Endothelial cell (in vitro differentiated cells): Measurements from ENCODE around the gene ACOX2. TPM values are rescaled to one million over a fixed set of nuclear protein-coding genes. Genes with fewer than 3 reads are reported as not detected.

Experiments
- DNase-seq: peaks from one replicate; pipeline ENCODE4 v3.0.0; 2021; ENCODE audit warnings: low spot score
- H3K27ac Mint-ChIP-seq: one replicate; pipeline ENCODE4 v1.8.0; 2021; ENCODE audit warnings: mixed read lengths, inconsistent platforms; ENCODE audit not compliant: unreplicated experiment
- H3K27me3 Mint-ChIP-seq: one replicate; pipeline ENCODE4 v1.8.0; 2021; ENCODE audit warnings: mild to moderate bottlenecking, moderate library complexity, mixed read lengths, inconsistent platforms; ENCODE audit not compliant: unreplicated experiment
- H3K36me3 Mint-ChIP-seq: one replicate; pipeline ENCODE4 v1.8.0; 2021; ENCODE audit warnings: mild to moderate bottlenecking, low read depth, mixed read lengths, inconsistent platforms; ENCODE audit not compliant: unreplicated experiment
- H3K4me1 Mint-ChIP-seq: one replicate; pipeline ENCODE4 v1.8.0; 2021; ENCODE audit warnings: mild to moderate bottlenecking, mixed read lengths, inconsistent platforms; ENCODE audit not compliant: unreplicated experiment
- H3K4me3 Mint-ChIP-seq: one replicate; pipeline ENCODE4 v1.8.0; 2021; ENCODE audit warnings: mild to moderate bottlenecking, mixed read lengths, inconsistent platforms; ENCODE audit not compliant: unreplicated experiment
- H3K9me3 Mint-ChIP-seq: one replicate; pipeline ENCODE4 v1.8.0; 2021; ENCODE audit warnings: mixed read lengths, inconsistent platforms; ENCODE audit not compliant: unreplicated experiment
- CTCF ChIP-seq: fragments of 200-600 bp; sonication (generic); IDR thresholded peaks from one replicate; pipeline ENCODE4 v1.5.0; 2021; ENCODE audit warnings: antibody characterized with exemption; ENCODE audit not compliant: unreplicated experiment
- total RNA-seq: library from RNA; stranded (reverse); fragmentation: NEBNext Ultra II Directional; extraction: Animal tissue kit (Norgen Biotek cat#: 25700); gene quantifications from one replicate; pipeline ENCODE4 v1.2.1, GENCODE V29; 2021; ENCODE audit not compliant: unreplicated experiment

Gene ACOX2
- total RNA-seq, 1 donor from 2014 or later, result 1.1 TPM

- Mint-ChIP-seq H3K27me3 (peaks cover 1% of the 10 kb centered on the region), H3K27ac (no peak overlapping the region), H3K36me3 (no peaks in the 10 kb centered on the region), H3K4me3 (no peak overlapping the region), H3K4me1 (no peaks in the 10 kb centered on the region), H3K9me3 (no peaks in the 10 kb centered on the region)
- no peak for TF ChIP-seq CTCF
- no peak for DNase-seq
Measured at GRCh38 chr3:58508437-58508836, 28.6 kb downstream of the ACOX2 start.

- no peaks in the 10 kb centered on the region for H3K4me1 Mint-ChIP-seq
- no peak for DNase-seq
- no peak overlapping the region for H3K27ac Mint-ChIP-seq
- H3K9me3 Mint-ChIP-seq, result no peaks in the 10 kb centered on the region
- no peak overlapping the region for H3K4me3 Mint-ChIP-seq
- no peak for TF ChIP-seq CTCF
- no peaks in the 10 kb centered on the region for H3K36me3 Mint-ChIP-seq
- H3K27me3 Mint-ChIP-seq, result peaks cover 1% of the 10 kb centered on the region
Measured at GRCh38 chr3:58507356-58508078, 29.5 kb downstream of the ACOX2 start.

GRCh38 chr3:58502872-58503271 lies 34.1 kb downstream of the ACOX2 start:
- Mint-ChIP-seq H3K36me3 (peaks cover 6% of the 10 kb centered on the region), H3K4me1 (no peaks in the 10 kb centered on the region), H3K27ac (no peak overlapping the region), H3K27me3 (no peaks in the 10 kb centered on the region), H3K4me3 (no peak overlapping the region), H3K9me3 (no peaks in the 10 kb centered on the region)
- no peak for DNase-seq
- no peak for TF ChIP-seq CTCF

- Mint-ChIP-seq H3K4me1 (peaks cover 9% of the 10 kb centered on the region), H3K9me3 (no peaks in the 10 kb centered on the region), H3K27me3 (no peaks in the 10 kb centered on the region), H3K4me3 (no peak overlapping the region), H3K36me3 (peaks cover 10% of the 10 kb centered on the region), H3K27ac (no peak overlapping the region)
- TF ChIP-seq CTCF, result no peak
- no peak for DNase-seq
Measured at GRCh38 chr3:58497097-58497496, 39.9 kb downstream of the ACOX2 start.

GRCh38 chr3:58496206-58496857 lies 40.7 kb downstream of the ACOX2 start:
- no peak for DNase-seq
- TF ChIP-seq CTCF, result no peak
- H3K27me3 Mint-ChIP-seq, result no peaks in the 10 kb centered on the region
- no peak overlapping the region for H3K4me3 Mint-ChIP-seq
- no peaks in the 10 kb centered on the region for H3K9me3 Mint-ChIP-seq
- H3K36me3 Mint-ChIP-seq, result peaks cover 8% of the 10 kb centered on the region
- no peak overlapping the region for H3K27ac Mint-ChIP-seq
- H3K4me1 Mint-ChIP-seq, result peaks cover 11% of the 10 kb centered on the region
